Memory B cell (primary cell): ENCODE data around the gene CYTH2.

Source experiments
- ATAC-seq: fragments of 150-1000 bp; cut with Tn5 transposase; 2 replicates; pipeline ENCODE4 v1.10.0; 2021; ENCODE audit warnings: low read depth, mild to moderate bottlenecking, moderate library complexity
- DNase-seq, 2 donors: peaks; one replicate each; pipeline ENCODE4 v3.0.0; 2022; ENCODE audit warnings: low spot score in 2 of 2
- H3K27ac Mint-ChIP-seq: one replicate; pipeline ENCODE4 v1.8.0; 2022; ENCODE audit warnings: mild to moderate bottlenecking, moderate library complexity, mixed read lengths
- H3K27me3 Mint-ChIP-seq: one replicate; pipeline ENCODE4 v1.8.0; 2022; ENCODE audit warnings: mixed read lengths
- H3K36me3 Mint-ChIP-seq: one replicate; pipeline ENCODE4 v1.8.0; 2022; ENCODE audit warnings: mild to moderate bottlenecking, mixed read lengths
- H3K4me1 Mint-ChIP-seq: one replicate; pipeline ENCODE4 v1.8.0; 2022; ENCODE audit warnings: mixed read lengths
- H3K4me3 Mint-ChIP-seq: one replicate; pipeline ENCODE4 v1.8.0; 2022; ENCODE audit warnings: mild to moderate bottlenecking, moderate library complexity, mixed read lengths
- H3K9me3 Mint-ChIP-seq: one replicate; pipeline ENCODE4 v1.8.0; 2022; ENCODE audit warnings: mixed read lengths

CYTH2 gene

DNA sequence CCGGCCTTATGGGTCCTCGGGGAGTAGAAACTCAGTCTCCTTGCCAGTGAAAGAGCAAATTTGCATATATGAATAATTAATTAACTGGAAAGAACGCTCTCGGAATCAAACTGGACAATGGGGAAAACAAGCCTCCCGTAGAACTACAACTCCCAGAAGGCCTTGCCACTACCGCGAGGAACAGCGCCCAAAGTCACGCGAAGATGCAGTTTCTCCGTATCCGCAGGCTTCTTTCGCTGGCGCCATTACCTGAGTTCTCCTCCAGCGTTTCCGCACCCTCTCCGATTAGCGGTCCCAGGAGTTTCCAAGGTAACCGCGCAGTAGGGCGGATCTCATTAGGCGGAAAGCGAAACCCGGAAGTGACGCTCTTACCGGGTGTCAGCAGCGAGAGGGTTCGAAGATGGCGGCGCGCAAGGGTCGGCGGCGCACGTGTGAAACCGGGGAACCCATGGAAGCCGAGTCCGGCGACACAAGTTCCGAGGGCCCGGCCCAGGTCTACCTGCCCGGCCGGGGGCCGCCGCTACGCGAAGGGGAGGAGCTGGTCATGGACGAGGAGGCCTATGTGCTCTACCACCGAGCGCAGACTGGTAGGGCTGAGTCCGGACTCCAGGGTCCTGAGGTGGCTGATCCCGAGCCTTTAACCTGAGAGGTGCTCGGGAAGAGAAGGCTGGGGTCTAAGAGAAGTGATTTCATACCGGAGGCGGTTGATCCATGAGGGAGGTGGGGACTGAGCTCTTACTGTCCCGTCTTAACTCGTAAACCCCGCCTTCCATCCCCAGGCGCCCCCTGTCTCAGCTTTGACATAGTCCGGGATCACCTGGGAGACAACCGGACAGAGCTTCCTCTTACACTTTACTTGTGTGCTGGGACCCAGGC, 23.3 kb upstream of the CYTH2 start, which contains the start of gene GRWD1:
TSS of gene GRWD1 (plus strand) at position 378 of the 876 bp plus-strand sequence. CDS start at position 401, 23 bp downstream.
- no peaks in the 10 kb centered on the region for H3K9me3 Mint-ChIP-seq
- peak; percentile 76 to 80 for DNase-seq
- peaks cover 15% of the 10 kb centered on the region for H3K27me3 Mint-ChIP-seq
- peak; percentile 90 for ATAC-seq
- H3K4me1 Mint-ChIP-seq: peaks cover 27% of the 10 kb centered on the region
- peaks cover 15% of the 10 kb centered on the region for H3K36me3 Mint-ChIP-seq
- peak within 1 kb of the TSS; percentile 96 for H3K27ac Mint-ChIP-seq
- H3K4me3 Mint-ChIP-seq: peak within 1 kb of the TSS; percentile 91

GRCh38 chr19:48446579-48446978, 22.6 kb upstream of the CYTH2 start:
- Mint-ChIP-seq H3K27me3 (peaks cover 15% of the 10 kb centered on the region), H3K9me3 (no peaks in the 10 kb centered on the region), H3K36me3 (peaks cover 17% of the 10 kb centered on the region), H3K4me3 (peak overlapping the region; percentile 91), H3K27ac (peak overlapping the region; percentile 96), H3K4me1 (peaks cover 27% of the 10 kb centered on the region)
- DNase-seq (no peak), ATAC-seq (no peak)

- Mint-ChIP-seq H3K4me1 (peaks cover 25% of the 10 kb centered on the region), H3K36me3 (peaks cover 17% of the 10 kb centered on the region), H3K4me3 (no peak overlapping the region), H3K27me3 (peaks cover 7% of the 10 kb centered on the region), H3K27ac (no peak overlapping the region), H3K9me3 (no peaks in the 10 kb centered on the region)
- no peak for ATAC-seq
- no peak for DNase-seq
These were observed 20.6 kb upstream of the CYTH2 start for GRCh38 chr19:48448563-48448962.

DNA sequence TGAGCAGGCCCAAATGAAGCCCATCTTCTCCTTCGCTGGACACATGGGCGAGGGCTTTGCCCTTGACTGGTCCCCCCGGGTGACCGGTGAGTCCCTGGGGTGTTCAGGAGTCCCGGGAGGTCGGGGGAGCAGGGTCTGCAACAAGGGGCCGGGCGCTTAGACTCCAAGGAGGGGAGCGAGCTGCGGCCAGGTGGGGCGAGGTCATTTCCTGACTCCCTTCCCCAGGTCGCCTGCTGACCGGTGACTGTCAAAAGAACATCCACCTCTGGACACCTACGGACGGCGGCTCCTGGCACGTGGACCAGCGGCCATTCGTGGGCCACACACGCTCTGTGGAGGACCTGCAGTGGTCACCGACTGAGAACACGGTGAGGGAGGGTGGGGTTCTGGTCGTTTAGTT, 18.7 kb upstream of the CYTH2 start:
- no peaks in the 10 kb centered on the region for H3K9me3 Mint-ChIP-seq
- peaks cover 29% of the 10 kb centered on the region for H3K36me3 Mint-ChIP-seq
- H3K4me1 Mint-ChIP-seq: peaks cover 19% of the 10 kb centered on the region
- DNase-seq (no peak), ATAC-seq (no peak)
- no peak overlapping the region for H3K27ac Mint-ChIP-seq
- H3K27me3 Mint-ChIP-seq: no peaks in the 10 kb centered on the region
- no peak overlapping the region for H3K4me3 Mint-ChIP-seq

- H3K27ac Mint-ChIP-seq: no peak overlapping the region
- ATAC-seq: no peak
- H3K9me3 Mint-ChIP-seq: no peaks in the 10 kb centered on the region
- H3K4me1 Mint-ChIP-seq: peaks cover 17% of the 10 kb centered on the region
- peaks cover 29% of the 10 kb centered on the region for H3K36me3 Mint-ChIP-seq
- no peak for DNase-seq
- H3K4me3 Mint-ChIP-seq: no peak overlapping the region
- no peaks in the 10 kb centered on the region for H3K27me3 Mint-ChIP-seq
These were observed 18.3 kb upstream of the CYTH2 start for GRCh38 chr19:48450863-48451262.

GRCh38 chr19:48451624-48452023, 17.5 kb upstream of the CYTH2 start:
- Mint-ChIP-seq H3K36me3 (peaks cover 29% of the 10 kb centered on the region), H3K27ac (no peak overlapping the region), H3K4me3 (no peak overlapping the region), H3K27me3 (no peaks in the 10 kb centered on the region), H3K4me1 (peaks cover 16% of the 10 kb centered on the region), H3K9me3 (no peaks in the 10 kb centered on the region)
- no peak for DNase-seq
- no peak for ATAC-seq

DNA sequence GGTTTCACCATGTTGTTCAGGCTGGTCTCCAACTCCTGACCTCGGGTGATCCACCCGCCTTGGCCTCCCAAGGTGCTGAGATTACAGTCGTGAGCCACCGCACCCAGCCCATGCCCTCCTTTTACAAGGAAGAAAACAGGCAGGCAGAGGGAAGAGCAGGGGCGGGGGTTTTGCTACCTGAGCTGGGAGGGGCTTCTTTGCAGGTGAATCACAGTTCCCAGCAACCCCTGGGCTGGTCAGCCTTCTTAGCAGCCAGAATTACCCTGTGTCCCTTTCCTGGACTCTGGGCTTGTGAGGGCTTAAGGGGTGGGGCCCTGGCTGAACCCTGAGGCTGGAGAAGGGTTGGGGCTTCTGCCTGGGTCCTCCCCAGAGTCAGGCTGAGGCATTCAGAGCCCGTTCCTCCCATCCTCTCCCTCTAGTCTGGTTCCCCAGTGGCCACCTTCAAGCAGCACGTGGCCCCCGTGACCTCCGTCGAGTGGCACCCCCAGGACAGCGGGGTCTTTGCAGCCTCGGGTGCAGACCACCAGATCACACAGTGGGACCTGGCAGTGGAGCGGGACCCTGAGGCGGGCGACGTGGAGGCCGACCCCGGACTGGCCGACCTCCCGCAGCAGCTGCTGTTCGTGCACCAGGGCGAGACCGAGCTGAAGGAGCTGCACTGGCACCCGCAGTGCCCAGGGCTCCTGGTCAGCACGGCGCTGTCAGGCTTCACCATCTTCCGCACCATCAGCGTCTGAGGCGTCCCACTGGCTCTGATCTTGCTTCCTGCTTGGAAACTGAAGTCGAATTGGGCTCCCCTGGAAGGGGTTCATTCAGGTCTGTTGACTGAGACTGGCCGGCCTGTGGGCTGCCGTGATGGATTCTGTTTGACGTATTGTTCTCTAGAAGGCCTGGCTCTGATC, 16.6 kb upstream of the CYTH2 start:
- H3K36me3 Mint-ChIP-seq: peaks cover 31% of the 10 kb centered on the region

DNA sequence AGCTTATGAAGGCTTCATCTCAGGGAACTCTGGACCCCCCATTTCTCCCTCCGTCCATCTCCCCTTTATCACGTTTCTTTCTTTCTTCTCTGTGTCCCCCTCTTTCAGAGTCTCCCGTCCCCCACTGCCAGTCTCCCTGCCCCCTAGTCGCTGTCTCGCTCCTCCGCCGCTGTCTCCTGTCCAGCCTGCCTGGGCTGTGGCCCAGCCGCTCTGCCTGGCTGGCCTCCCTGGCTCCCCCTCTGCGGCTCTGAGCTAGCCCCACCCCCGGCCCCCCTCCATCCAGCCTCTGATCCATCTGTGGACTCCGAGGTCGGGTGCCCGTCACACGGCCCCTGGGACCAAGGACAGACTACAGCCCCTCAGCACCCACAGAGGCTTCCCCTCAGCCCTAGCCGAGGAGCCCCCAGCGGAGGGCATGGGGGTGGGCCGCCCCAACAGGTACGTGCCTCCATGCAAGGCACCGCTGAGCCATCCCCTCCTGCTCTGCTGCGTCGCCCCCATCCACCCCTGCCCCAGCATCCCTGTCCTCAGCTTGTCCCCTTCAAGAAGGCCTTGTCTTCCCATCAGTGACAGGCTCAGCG, 14.9 kb upstream of the CYTH2 start:
- ATAC-seq: no peak
- Mint-ChIP-seq H3K27me3 (no peaks in the 10 kb centered on the region), H3K27ac (peak overlapping the region; percentile 33), H3K4me3 (no peak overlapping the region), H3K36me3 (peaks cover 20% of the 10 kb centered on the region), H3K9me3 (no peaks in the 10 kb centered on the region), H3K4me1 (peaks cover 9% of the 10 kb centered on the region)
- DNase-seq: no peak

More for the DNA sequence above, 16.6 kb upstream of the CYTH2 start:
- no peak overlapping the region for H3K4me3 Mint-ChIP-seq
- H3K27ac Mint-ChIP-seq: no peak overlapping the region
- peaks cover 16% of the 10 kb centered on the region for H3K4me1 Mint-ChIP-seq
- H3K27me3 Mint-ChIP-seq: no peaks in the 10 kb centered on the region
- DNase-seq (no peak), ATAC-seq (no peak)
- no peaks in the 10 kb centered on the region for H3K9me3 Mint-ChIP-seq

DNA sequence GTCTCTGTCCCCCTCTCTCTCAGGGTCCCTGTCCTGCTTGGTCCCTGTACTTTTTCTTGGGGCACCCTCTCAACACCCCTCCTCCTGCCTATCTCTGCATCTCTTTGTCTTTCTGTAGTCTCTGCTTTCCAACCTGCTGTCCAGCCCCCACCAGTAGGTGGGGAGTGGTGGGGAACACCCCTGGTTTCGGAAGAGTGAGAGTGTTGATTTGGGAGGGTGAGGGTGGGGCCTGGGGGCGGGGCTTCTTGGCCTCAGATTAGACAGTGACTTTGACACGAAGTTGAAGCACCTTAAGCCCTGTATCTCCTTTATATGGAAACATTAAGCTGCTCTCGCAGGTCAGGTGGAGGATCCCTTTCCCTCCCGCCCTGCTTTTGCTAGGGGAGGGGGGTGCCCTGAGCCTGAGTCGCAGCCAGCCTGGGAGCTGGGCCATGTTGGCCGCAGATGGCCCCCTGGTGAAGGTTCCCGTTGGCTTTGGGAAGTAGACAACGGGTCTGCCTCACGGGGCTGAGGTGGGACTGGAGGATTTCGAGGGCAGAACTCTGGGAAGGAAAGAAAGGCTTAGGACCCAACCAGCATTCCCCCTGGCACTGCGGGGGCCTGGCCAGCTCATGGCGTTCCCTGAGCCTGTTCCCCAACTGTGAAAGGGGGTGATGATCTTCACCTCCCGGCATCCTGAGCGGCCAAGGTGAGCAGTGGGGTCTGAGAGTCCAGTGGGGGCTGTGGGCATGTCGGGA, 13.8 kb upstream of the CYTH2 start, which contains the start of gene KCNJ14:
TSS of gene KCNJ14 (plus strand) at position 404 of the 737 bp plus-strand sequence. CDS start 6,151 bp downstream, outside the sequence.
- Mint-ChIP-seq H3K27me3 (no peaks in the 10 kb centered on the region), H3K27ac (peak within 1 kb of the TSS; percentile 33), H3K4me1 (peaks cover 9% of the 10 kb centered on the region), H3K9me3 (no peaks in the 10 kb centered on the region), H3K4me3 (no peak within 1 kb of the TSS), H3K36me3 (peaks cover 20% of the 10 kb centered on the region)
- ATAC-seq: no peak
- no peak for DNase-seq

DNA sequence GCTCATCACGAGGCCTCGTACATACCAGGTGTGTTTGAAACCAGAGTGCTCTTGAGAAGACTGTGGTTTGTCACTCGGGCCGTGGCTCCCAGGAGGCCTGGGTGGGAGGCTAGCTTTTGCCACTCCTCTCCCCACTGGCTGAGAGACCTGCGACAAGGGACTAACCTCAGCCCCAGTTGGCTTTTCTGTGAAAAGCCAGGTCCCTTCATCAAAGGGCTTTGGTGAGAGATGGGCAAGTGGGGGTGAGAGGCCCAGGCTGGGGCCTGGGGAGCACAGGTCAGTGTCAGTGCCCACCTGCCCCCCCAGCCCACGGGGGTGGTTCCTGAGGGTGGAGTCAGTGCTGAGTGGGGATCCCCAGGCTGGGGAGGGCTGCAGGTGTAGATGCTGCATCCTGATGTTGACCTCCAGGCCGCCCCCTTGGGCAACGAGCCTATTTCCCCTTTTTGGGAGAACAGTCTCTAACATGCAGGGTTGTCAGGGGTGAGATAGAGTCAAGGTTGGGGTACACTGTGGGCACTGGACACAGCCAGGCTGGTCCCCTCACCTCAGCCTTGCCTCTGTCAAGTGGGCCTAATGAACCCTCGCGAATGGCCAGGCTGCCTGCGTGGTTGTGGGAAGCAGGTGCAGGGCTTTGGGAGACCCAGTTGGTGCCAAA, 13.1 kb upstream of the CYTH2 start:
- ATAC-seq: no peak
- no peak overlapping the region for H3K4me3 Mint-ChIP-seq
- peaks cover 20% of the 10 kb centered on the region for H3K36me3 Mint-ChIP-seq

GRCh38 chr19:48456864-48457263, 12.3 kb upstream of the CYTH2 start:
- no peaks in the 10 kb centered on the region for H3K9me3 Mint-ChIP-seq
- H3K27ac Mint-ChIP-seq: no peak overlapping the region
- peaks cover 9% of the 10 kb centered on the region for H3K4me1 Mint-ChIP-seq
- DNase-seq: no peak
- H3K4me3 Mint-ChIP-seq: no peak overlapping the region
- peaks cover 17% of the 10 kb centered on the region for H3K36me3 Mint-ChIP-seq
- H3K27me3 Mint-ChIP-seq: no peaks in the 10 kb centered on the region
- no peak for ATAC-seq

More for the DNA sequence above, 13.1 kb upstream of the CYTH2 start:
- Mint-ChIP-seq H3K27ac (no peak overlapping the region), H3K4me1 (peaks cover 9% of the 10 kb centered on the region), H3K27me3 (no peaks in the 10 kb centered on the region), H3K9me3 (no peaks in the 10 kb centered on the region)
- DNase-seq: no peak

- peaks cover 9% of the 10 kb centered on the region for H3K4me1 Mint-ChIP-seq
- DNase-seq: no peak
- H3K36me3 Mint-ChIP-seq: peaks cover 16% of the 10 kb centered on the region
- H3K27me3 Mint-ChIP-seq: no peaks in the 10 kb centered on the region
- ATAC-seq: no peak
- H3K4me3 Mint-ChIP-seq: no peak overlapping the region
- no peak overlapping the region for H3K27ac Mint-ChIP-seq
- no peaks in the 10 kb centered on the region for H3K9me3 Mint-ChIP-seq
These were observed 11.2 kb upstream of the CYTH2 start for GRCh38 chr19:48458016-48458415.

GRCh38 chr19:48461651-48461981, 7.6 kb upstream of the CYTH2 start:
- Mint-ChIP-seq H3K4me1 (peaks cover 5% of the 10 kb centered on the region), H3K4me3 (no peak overlapping the region), H3K9me3 (no peaks in the 10 kb centered on the region), H3K27ac (no peak overlapping the region), H3K27me3 (no peaks in the 10 kb centered on the region), H3K36me3 (peaks cover 6% of the 10 kb centered on the region)
- no peak for DNase-seq
- no peak for ATAC-seq
